Liver (tissue), 9 donors: ENCODE measurements around the gene KIF21A. TPM values are rescaled to one million over a fixed set of nuclear protein-coding genes. Genes with fewer than 3 reads are reported as not detected.

Source experiments
- DNase-seq: peaks from one replicate; pipeline ENCODE4 v3.0.0-alpha.2; 2017; ENCODE audit warnings: low spot score
- H3K27ac ChIP-seq, 2 donors: one replicate each; pipeline ENCODE4 v1.7.0; 2013; ENCODE audit warnings: inconsistent platforms in 2 of 2, low read length in 2 of 2, control low read depth in 1 of 2, low read depth in 1 of 2, mild to moderate bottlenecking in 1 of 2
- H3K27me3 ChIP-seq, 4 donors: one replicate each; pipeline versions ENCODE4 v1.6.1 to v1.7.0; 2013; ENCODE audit warnings: low read length in 3 of 4, inconsistent platforms in 1 of 4, mild to moderate bottlenecking in 1 of 4, moderate library complexity in 1 of 4; ENCODE audit not compliant: control insufficient read depth in 4 of 4, insufficient read depth in 4 of 4
- H3K36me3 ChIP-seq, 4 donors: one replicate each; pipeline versions ENCODE4 v1.6.1 to v1.7.0; 2013; ENCODE audit warnings: low read length in 3 of 4, mild to moderate bottlenecking in 3 of 4, low read depth in 1 of 4, moderate library complexity in 1 of 4; ENCODE audit not compliant: control insufficient read depth in 4 of 4, insufficient read depth in 3 of 4
- H3K4me1 ChIP-seq, 4 donors: one replicate each; pipeline versions ENCODE4 v1.6.1 to v1.7.0; 2013; ENCODE audit warnings: low read length in 3 of 4, mild to moderate bottlenecking in 3 of 4, moderate library complexity in 1 of 4; ENCODE audit not compliant: control insufficient read depth in 4 of 4, insufficient read depth in 4 of 4
- H3K4me3 ChIP-seq, 3 donors: one replicate each; pipeline versions ENCODE4 v1.6.1 to v1.7.0; 2013; ENCODE audit warnings: low read length in 3 of 3, control low read depth in 1 of 3, low read depth in 1 of 3, mild to moderate bottlenecking in 1 of 3
- H3K9ac ChIP-seq, 2 donors: one replicate each; pipeline ENCODE4 v1.7.0; 2013; ENCODE audit warnings: low read length in 2 of 2, mild to moderate bottlenecking in 2 of 2, moderate library complexity in 2 of 2, control low read depth in 1 of 2, low read depth in 1 of 2
- H3K9me3 ChIP-seq, 4 donors: one replicate each; pipeline versions ENCODE4 v1.6.1 to v1.7.0; 2013; ENCODE audit warnings: low read length in 3 of 4; ENCODE audit not compliant: control insufficient read depth in 4 of 4
- ATF3 ChIP-seq: IDR thresholded peaks from 2 replicates; pipeline ENCODE4 v1.6.1; 2016; ENCODE audit warnings: antibody characterized with exemption
- CTCF ChIP-seq: fragments of 150-350 bp; IDR thresholded peaks from 2 replicates; pipeline ENCODE4 v1.5.1; 2017; ENCODE audit warnings: improper control_type of control experiment, low read depth, low read length; ENCODE audit not compliant: missing input control
- EGR1 ChIP-seq, 2 donors: IDR thresholded peaks; 2 replicates each; pipeline ENCODE4 v1.6.1; 2016 to 2018; ENCODE audit warnings: antibody characterized with exemption in 2 of 2, low read depth in 2 of 2
- FOXA1 ChIP-seq: IDR thresholded peaks from 2 replicates; pipeline ENCODE4 v1.6.1; 2016; ENCODE audit warnings: antibody characterized with exemption
- FOXA2 ChIP-seq: IDR thresholded peaks from 2 replicates; pipeline ENCODE4 v1.6.1; 2016; ENCODE audit warnings: antibody characterized with exemption
- GABPA ChIP-seq, 2 donors: IDR thresholded peaks in 1 of 2; conservative IDR thresholded peaks in 1 of 2; 2 replicates each; pipeline ENCODE4 v1.6.1; 2016; ENCODE audit warnings: antibody characterized with exemption in 2 of 2, mild to moderate bottlenecking in 1 of 2, moderate library complexity in 1 of 2
- HNF4A ChIP-seq, 2 donors: conservative IDR thresholded peaks; 2 replicates each; pipeline ENCODE4 v1.6.1; 2016; ENCODE audit warnings: antibody characterized with exemption in 2 of 2, mild to moderate bottlenecking in 2 of 2
- HNF4G ChIP-seq: IDR thresholded peaks from 2 replicates; pipeline ENCODE4 v1.6.1; 2016; ENCODE audit warnings: antibody characterized with exemption
- JUND ChIP-seq, 2 donors: IDR thresholded peaks; 2 replicates each; pipeline ENCODE4 v1.6.1; 2016; ENCODE audit warnings: antibody characterized with exemption in 2 of 2
- MAX ChIP-seq: IDR thresholded peaks from 2 replicates; pipeline ENCODE4 v1.6.1; 2016; ENCODE audit warnings: antibody characterized with exemption
- NR2F2 ChIP-seq: IDR thresholded peaks from 2 replicates; pipeline ENCODE4 v1.6.1; 2016; ENCODE audit warnings: antibody characterized with exemption
- RAD21 ChIP-seq, 2 donors: IDR thresholded peaks; 2 replicates each; pipeline ENCODE4 v1.6.1; 2016; ENCODE audit warnings: antibody characterized with exemption in 2 of 2, mild to moderate bottlenecking in 2 of 2
- REST ChIP-seq: IDR thresholded peaks from 2 replicates; pipeline ENCODE4 v1.6.1; 2016; ENCODE audit warnings: antibody characterized with exemption, mild to moderate bottlenecking
- SP1 ChIP-seq: IDR thresholded peaks from 2 replicates; pipeline ENCODE4 v1.6.1; 2018; ENCODE audit warnings: antibody characterized with exemption, mild to moderate bottlenecking
- TAF1 ChIP-seq: conservative IDR thresholded peaks from 2 replicates; pipeline ENCODE4 v1.6.1; 2016; ENCODE audit warnings: antibody characterized with exemption, mild to moderate bottlenecking
- YY1 ChIP-seq: IDR thresholded peaks from 2 replicates; pipeline ENCODE4 v1.6.1; 2016; ENCODE audit warnings: antibody characterized with exemption, mild to moderate bottlenecking
- ZBTB33 ChIP-seq: IDR thresholded peaks from 2 replicates; pipeline ENCODE4 v1.6.1; 2016; ENCODE audit warnings: antibody characterized with exemption
- WGBS: extraction: QIAGEN DNeasy Blood & Tissue Kit; methylation state at CpG from one replicate; pipeline ENCODE4 v1.1.7; 2013; 5-methylcytosine and 5-hydroxymethylcytosine counted together
- polyA plus RNA-seq, 2 donors: library from polyadenylated mRNA; stranded (reverse) in 1 of 2; unstranded in 1 of 2; fragments of 200-250 nt in 1 of 2; fragments of >200 nt in 1 of 2; fragmentation: Nextera tagmentation in 1 of 2; extraction: Ambion mirVana in 1 of 2; gene quantifications; one replicate each; pipeline versions ENCODE4 v1.2.1 to v1.2.3, GENCODE V29; 2013 to 2015
- total RNA-seq, 2 donors: library from RNA; depleted of rRNA; stranded (reverse); fragments of >200 nt; gene quantifications; one replicate each; pipeline ENCODE4 v1.2.3, GENCODE V29; 2014
- donor health status: healthy.
- donor health status: healthy.
- donor health status: healthy.
- donor health status: healthy.
- donor health status: healthy.

Gene KIF21A
- total and polyA plus RNA-seq, 4 donors, result 9.1 to 47.4 (median 21.0) TPM

GRCh38 chr12:39359645-39360044 is 83.3 kb downstream of the KIF21A start:
- 93% methylated on average over 2 of the region's 2 CpGs for WGBS
- H3K9ac ChIP-seq, result no peak overlapping the region
- no peak overlapping the region for H3K4me3 ChIP-seq
- H3K27ac ChIP-seq, result no peak overlapping the region
- no peaks in the 10 kb centered on the region for H3K9me3 ChIP-seq
- H3K27me3 ChIP-seq, result no peaks in the 10 kb centered on the region
- no peaks in the 10 kb centered on the region for H3K4me1 ChIP-seq
- no peak for DNase-seq
- peaks cover 0 to 11% (median 3%) of the 10 kb centered on the region in 4 donors for H3K36me3 ChIP-seq
- TF ChIP-seq JUND (IDR thresholded peaks at IDR 0.05), result no peak
- TF ChIP-seq RAD21 (IDR thresholded peaks at IDR 0.05), result no peak
- TF ChIP-seq TAF1, result no peak
- TF ChIP-seq YY1, result no peak
- no peak for TF ChIP-seq FOXA1
- TF ChIP-seq NR2F2, result no peak
- no peak for TF ChIP-seq ATF3

GRCh38 chr12:39357041-39357440 is 85.9 kb downstream of the KIF21A start:
- TF ChIP-seq REST (no peak), RAD21 (IDR thresholded peaks at IDR 0.05) (no peak), SP1 (no peak), FOXA1 (no peak), HNF4A (conservative IDR thresholded peaks at IDR 0.05) (no peak), CTCF (no peak), TAF1 (no peak), MAX (no peak), GABPA (IDR thresholded peaks at IDR 0.05 in 1 of 2, conservative IDR thresholded peaks at IDR 0.05 in 1 of 2) (no peak), JUND (IDR thresholded peaks at IDR 0.05) (no peak), YY1 (no peak), ZBTB33 (no peak), EGR1 (IDR thresholded peaks at IDR 0.05; ENCODE audit: low read depth in 2 of 2) (no peak), ATF3 (no peak), FOXA2 (no peak), NR2F2 (no peak), HNF4G (no peak)
- H3K9me3 ChIP-seq, result no peaks in the 10 kb centered on the region
- no peaks in the 10 kb centered on the region for H3K4me1 ChIP-seq
- 94% methylated on average over 3 of the region's 3 CpGs for WGBS
- no peak overlapping the region for H3K9ac ChIP-seq
- no peak overlapping the region for H3K27ac ChIP-seq
- DNase-seq, result no peak
- H3K4me3 ChIP-seq, result no peak overlapping the region
- H3K36me3 ChIP-seq, result peaks cover 0 to 11% (median 3%) of the 10 kb centered on the region in 4 donors
- H3K27me3 ChIP-seq, result no peaks in the 10 kb centered on the region
